HL-60/S4 (cell line): ENCODE results near the gene GAMT.

ENCODE experiments used
- in situ Hi-C: fragments of 300-500 bp; cut with MboI; formaldehyde crosslinking; loops from 2 replicates; pipeline ENCODE4 v1.14.3; 2022; ENCODE audit warnings: low sequenced_read_pairs

Gene GAMT

DNA sequence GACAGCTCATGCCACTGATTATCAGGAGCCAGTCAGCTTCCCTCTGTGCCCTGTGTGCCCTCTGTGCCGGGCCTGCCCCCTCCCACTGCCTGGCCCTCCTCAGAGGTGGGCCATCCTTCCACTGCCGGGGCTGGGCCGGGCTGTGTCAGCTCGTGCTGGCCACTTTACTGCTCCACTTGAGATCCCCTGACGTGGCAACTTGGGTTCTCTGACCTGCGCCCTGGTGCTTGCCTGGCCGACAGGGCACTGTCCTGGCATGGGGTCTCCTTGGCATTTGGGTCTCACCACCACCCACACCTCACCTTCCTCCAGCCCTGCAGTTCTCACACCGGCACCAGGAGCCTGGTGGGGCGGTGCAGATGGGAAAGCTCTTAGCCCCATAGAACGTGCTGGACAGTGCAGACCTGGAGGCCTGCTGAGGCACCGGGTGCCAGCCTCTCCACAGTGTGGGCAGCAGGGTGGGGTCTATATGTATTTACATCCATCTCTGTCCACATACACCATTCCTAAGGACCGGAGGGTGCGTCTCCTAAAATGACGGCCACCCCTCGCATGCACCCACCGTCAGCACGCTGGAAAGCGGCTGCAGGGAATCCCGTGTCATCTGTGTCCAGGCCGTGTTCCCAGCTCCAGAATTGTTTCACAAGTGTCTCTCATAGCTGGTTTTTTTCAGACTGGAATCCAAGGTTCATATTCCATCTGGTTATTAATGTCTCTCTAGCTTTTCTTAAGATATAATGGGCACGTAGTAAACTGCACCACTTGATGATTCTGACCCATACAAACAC is 17.8 kb upstream of the GAMT start:
- in situ Hi-C loops = no loop called here

DNA sequence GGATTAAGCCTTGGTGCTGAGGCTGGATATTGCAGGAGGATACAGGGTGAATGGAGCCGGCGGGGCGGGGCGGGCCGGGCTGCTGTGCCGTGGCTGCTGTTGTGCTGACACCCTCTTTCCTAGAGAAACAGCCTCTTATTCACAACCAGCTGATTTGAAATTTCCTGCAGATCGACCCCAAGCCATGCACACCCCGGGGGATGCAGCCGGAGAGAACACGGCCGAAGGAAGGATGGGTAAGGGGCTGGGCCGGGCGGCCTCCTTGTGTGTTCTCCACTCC is 17.1 kb upstream of the GAMT start:
- in situ Hi-C loops = no loop called here

DNA sequence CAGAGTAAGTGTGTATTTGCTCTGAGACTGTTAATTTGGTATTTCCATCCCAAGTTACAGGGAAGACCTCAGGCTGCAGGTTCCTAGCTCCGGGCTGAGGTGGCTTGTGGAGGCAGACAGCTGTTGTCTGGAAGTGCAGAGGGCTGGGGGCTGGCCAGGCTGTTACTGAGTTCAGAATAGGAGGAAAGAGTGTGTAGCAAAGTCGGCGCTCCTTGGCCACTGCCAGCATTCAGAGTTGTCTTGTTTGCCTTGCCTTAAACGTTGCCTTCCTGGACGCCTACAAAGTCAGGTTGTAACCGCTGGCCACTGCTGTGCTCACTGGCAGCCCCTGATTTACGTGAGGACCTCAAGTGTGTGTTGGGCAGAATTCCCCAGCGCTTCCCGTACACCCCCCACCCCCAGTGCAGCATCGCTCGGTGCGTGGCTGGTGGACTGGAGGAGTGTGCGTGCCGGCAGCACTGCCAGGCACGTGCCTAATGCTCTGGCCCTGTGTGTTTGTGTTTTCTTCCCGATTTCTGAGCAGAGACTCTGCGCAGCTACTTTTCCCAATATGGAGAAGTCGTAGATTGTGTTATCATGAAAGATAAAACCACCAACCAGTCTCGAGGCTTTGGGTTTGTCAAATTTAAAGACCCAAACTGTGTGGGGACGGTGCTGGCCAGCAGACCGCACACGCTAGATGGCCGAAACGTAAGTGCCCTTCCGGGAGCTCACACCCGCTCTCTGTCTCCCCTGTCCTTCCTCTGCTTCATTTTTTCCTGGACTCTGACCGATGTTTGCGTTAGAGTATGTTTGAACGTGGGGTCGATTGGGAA is 16.5 kb upstream of the GAMT start:
- in situ Hi-C loops = no loop called here

DNA sequence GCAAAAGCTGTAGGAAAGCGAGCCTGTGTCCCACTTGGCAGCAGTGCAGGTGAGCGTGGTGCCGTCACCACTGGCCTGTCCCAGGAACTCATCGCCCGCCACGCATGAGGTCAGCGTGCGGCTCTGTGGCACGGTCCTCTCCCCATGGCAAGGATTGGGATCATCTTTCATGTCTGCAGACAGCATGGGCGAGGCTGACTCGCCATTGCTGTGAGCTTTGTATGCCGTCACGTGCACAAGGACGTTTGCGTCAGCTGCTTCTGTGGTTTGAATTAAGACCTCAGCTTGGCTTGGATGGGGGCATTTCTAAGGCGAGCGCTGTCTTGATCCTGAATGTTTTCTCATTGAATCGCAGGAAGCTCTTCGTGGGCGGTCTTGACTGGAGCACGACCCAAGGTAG is 15.8 kb upstream of the GAMT start:
- in situ Hi-C loops = no loop called here

DNA sequence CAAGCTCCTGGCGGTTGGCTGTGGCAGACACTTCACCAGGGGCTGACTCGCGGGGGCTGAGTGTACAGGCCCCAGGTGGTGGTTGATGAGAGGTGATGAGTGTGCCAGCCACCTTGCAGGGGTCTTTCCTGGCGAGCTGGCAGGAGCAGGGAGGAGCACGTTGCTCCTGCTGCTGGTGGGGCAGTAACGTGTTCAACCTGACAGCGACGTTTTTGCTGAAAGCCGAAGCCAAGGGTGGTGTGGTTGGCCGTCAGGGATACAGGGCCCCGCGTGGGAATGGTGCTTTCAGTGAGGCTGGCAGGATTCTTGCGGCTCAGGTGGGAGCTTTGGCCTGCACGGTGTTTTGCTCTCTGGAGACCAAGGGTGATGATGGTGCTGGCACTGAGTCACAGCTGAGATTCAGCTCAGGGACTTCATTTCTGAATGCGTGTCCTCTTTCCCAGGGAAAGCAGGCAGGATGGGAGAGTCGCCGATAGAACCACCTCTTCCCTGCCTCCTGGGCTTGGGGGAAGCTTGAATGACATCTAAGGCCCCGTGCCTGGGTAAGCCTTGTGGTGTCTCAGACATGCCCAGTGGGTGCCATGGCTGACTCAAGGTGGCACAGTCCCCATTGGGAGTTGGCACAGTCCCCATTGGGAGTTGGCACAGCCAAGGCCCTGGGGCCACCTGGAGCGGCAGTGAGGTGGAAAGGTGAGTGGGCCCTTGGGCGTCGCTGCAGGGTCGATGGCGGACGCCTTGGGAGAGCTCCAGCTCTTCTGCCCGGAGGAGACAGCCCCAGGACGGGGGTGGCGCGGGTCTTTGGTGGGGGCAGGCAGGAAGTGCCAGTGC is 14.9 kb upstream of the GAMT start:
- in situ Hi-C loops = no loop called here

DNA sequence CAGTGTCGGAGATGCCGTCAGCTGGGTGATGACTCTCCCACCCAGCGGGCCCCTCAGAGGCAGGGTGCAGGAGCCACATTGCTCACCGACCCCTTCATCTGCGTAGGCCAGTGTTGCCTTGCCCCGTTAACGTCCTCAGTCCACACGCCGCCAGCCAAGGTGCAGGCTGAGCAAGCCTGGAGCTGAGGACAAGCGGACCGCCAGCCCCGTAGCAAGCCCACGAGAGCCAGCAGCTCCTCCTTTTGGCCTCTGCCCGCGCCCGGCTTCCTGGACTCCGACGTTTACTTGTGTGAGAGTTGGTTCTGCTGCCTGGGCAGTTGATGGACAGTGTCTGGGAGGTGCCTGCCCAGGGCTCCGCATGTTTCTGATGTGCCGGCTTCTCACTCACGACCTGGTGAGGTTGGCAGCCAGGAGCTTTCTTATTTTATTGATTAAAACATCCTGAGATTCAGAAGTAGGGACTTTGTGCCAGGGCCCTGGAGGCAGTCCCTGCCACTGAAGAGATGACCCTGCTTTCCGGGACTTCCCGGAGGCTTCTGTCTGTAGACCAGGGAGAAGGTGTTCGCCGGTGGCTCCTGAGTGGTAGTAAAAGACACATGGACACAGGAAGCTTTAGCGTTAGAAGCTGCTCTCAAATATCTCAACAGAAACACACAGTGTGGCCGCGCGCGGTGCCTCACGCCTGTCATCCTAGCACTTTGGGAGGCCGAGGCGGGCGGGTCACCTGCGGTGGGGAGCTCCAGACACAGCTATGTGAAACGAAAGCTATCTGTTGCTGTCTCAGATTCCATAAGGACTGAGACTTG is 11.9 kb upstream of the GAMT start:
- in situ Hi-C loops = no loop called here

DNA sequence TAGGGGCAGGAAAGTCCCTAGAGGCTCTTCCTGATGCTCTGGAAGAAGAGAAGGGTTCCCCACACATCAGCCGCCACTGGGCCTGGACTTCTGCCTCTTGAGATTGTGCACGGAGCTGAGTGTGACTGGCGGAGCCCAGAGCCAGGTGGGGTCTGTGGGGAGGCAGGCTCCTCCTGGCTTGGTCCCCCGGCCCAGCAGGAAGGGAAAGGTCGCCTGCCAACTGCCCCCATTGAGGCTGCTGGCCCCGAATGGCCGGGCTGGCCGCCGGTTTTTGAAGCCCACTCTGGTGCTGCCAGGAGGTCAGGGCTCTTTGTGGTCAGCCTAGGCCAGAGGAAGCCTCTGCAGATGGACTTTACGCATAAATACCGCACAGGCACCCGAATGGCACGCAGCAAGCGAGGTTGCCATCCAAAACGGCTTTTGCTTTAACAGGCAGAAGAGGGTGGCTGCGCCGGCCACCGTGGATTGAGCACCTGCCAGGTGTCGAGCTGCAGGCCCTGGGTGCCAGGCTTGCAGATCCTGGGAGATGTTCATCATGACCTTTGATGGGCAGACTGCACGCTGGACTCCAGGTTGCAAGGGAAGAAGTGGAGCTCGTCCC is 11.1 kb upstream of the GAMT start:
- in situ Hi-C loops = no loop called here

DNA sequence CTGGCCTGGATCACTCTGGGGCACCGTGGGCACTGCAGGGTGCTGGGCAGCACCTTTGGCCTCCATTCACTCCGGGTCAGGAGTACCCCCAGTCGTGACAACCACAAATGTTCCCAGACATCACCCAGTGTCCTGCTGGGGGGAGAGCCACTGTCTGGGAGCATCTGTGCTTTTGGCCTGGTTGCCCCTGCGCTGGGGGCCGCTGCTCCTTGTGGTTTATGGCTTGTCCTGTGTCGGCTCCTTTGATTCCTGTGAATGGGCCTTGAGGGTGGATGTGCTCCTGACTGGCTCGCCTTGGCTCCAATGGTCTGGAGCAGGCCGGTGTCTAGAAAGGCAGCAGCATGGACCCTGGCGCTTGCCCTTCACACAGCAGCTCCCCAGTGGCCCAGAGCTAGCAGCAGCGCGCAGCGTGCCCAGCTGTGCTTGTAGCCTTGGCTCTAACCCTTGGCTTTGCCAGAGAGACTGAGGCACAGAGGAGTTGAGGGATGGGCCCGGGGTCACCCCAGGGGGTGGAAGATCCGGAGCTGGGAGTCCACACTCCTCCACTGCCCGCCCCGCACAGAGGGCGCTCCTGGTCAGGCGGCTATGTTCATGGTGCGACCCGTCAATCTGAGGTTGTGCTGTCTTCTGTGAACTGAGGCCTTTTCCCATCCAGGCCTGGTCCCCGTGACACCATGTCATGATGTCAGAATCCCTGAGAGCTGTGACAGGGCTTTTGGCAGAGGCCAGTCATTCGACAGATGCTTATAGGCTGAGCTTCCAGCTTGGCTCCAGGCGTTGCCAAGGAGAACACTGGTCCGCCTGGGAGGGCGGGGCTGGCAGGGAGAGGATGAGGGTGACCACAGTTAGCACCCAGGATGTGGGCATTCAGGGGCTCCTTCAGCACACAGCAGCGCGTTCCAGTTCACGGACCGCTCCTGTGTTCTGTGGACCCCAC is 10.2 kb upstream of the GAMT start:
- in situ Hi-C loops = no loop called here

DNA sequence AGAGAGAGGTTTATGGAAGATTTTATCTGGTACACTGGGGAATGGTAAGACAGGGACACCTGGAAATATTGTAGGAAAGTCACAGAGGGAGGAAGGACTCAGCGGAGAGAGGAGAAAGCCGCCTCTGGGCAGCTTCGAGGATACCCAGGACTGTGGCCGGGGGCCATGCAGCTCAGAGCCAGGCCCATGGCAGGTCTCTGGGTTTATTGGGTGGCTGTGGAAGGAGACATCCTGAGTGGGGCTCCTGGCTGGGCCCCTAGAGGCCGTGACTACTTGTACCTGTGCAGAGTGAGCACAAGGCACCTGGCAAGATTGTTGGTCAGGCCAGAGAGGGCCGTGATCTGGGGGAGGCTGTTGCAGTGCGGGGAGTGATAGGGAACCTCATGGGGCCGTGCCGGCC is 9.4 kb upstream of the GAMT start:
- in situ Hi-C loops = no loop called here

DNA sequence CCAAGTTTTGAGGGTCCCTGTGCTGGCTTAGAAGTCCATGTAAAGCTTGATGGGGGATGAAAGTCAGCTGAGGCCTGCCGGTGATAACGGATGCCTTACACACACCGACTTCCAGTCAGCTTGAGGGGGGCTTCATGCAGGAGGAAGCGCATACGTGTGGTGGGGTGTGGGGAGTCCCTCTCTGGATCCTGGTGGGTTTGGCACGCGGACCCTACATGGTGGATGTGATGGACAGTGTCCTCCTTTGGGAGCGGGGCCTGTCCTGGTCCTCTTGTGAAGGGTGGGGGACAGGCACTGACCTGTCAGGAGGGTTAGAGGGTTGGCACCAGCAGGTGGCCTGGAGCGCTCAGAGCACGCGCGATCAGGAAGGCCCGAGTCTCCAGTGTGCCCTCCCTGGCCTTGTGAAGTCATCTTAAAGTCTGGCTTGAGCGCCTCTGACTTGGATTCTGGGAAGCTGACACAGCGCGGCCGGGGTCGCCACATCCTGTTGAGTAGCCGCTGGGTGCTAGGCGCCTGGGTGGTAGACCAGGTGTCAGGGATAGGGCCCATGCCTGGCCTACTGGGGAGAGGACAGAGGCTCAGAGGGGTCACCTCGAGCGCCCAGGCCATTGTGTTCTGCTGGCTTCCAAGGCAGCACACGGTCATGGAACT is 8.9 kb upstream of the GAMT start:
- in situ Hi-C loops = no loop called here

DNA sequence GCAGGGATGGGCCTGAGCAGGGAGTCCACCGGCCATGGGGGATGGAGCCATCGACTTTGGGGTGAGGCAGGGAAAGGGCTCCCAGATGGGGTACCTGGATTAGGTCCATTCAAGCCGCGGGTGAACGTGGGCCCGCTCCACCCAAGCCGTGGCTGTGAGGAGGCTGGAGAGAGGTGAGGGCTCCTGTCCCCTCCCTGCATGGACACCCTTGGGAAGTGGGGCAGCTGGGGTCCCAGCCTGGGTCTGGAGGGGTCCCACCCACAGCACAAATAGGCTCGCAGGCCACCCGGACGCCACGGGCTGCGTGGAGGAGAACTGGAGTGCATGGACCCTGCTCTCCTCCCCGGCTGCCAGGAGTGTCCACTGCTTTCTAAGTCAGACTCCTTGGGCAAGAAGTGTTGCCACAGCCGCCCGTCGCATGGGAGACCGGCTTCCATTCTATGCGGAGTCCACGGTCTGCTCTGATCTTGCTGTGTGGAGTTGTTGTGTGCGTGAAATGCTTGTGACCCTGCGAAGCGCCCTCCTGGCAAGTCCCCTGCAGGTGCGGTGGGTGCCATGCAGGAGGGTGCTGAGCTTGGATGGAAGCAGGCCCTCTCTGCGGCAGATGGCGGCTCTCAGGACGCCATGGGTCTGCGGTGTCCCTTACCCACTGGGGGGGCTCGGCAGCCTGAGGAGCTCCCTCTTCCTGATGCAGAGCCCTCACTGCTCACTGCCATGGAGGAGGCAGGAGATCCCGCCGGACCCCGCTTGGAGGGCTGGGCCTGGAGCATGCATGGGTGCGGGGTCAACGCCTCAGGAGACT is 8.1 kb upstream of the GAMT start:
- in situ Hi-C loops = no loop called here

DNA sequence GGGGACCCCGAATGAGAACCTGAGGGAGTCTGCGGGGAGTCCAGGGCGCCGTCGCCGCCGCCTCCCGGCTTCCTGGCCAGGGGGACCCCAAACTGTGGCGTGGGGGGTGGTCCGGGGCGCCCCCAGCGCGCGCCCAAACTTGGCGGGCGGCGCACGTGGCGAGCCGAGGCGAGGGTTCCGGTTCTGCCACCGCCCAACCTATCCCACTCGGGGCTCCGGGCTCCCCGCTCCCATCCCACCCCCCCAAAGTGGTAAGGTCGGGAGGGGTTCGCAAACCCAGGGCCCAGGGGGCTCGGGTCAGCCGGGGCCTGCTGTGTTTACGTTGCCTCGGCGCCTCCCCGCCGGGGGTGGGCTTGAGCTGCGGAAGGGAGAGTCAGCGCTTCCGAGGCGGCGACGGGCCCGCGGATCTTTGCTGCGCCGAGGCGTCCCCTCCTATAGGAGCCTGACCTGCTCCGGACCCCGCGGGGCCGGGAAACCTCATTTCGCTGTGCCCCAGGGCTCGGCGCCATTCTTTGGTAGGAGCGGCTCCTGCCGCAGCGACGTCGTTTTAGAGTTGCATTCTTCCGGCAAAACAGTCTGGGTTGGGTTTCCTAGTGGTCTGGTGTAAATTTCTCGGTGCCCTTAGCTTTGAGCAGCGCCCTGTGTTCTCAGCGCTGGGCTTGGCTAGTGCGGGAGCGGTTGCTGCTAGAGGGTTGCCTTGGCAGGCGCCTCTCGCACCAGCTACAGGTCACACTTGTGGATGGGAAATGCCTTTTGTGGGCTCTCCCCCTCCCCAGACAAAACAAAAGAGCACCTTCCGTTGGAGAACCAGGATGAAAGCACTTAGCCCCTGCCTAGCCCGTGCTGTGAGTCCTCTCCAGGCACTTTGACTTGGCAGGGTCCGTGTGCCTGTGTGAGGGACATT is 7.2 kb upstream of the GAMT start:
- in situ Hi-C loops = no loop called here

DNA sequence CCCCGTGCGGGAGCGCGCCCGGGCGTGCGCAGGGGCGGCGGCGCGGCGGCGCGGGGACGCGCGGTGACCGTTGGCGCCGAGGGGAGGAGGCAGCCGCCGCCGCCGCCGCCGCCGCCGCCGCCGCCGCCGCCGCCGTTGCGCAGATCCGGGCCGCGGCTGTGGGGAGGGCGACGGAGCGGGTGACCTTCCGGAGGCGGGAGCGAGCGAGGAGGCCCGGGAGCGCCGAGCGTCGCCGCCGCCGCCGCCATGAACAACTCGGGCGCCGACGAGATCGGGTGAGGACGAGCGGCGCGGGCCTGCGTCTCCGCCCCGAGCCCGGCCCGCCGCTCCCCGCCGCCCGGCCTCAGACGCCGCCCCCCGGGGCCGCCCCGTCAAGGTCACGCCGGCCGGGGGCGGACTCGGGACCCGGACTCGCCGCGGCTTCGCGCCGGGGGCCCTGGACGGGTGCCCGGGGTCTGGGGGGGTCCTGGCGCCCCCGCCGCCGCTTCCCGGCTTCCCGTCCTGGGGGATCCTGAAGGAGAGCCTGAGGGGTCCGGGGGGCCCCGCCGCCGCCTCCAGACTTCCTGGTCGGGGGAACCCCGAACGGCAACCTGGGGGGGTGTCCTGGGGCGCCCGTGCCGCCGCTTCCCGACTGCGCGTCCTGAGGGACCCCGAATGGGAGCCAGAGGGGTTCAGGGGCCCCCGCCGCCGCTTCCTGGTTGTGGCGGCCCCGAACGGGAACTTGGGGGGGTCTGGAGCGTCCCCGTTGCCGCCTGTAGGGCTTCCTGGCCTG is 6.4 kb upstream of the GAMT start, which contains the start of gene DAZAP1:
Gene DAZAP1 (plus strand): TSS at position 59 of the 772 bp plus-strand sequence. CDS start 188 bp downstream, at position 247.
- in situ Hi-C loops = no loop called here

DNA sequence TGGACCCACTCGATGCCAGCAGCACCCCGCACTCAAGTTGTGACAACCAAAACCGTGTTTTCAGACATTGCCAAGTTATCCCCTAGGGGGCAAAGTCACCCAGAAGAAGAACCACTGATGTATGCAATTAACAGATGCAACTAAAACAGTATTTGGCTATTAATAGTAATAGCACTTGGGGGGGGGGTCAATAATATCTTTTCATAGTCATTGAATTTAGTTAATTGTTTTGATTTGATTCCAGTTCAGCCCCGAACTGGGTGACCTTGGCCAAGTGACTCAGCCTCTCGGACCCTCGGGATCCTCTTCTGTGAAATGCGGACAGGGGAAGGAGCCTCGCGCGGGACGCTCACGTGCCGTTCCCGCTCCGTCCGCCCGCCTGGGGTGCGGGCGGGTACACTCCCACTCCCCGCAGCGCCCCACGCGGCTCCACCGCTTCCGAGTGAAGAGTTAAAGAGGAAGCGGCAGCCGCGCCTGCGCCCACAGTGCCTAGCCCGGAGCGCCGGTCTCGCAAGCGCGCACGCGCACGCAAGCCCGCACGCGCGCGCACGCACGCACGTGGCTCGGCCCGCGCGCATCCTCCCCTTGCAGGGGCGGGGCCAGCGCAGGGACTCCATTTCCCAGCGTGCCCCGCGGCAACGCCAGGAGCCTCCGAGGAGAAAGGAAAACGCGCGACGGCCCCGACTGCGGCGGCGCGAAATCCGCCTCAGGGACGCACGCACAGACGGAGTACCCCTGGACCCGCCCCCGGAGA is 5.6 kb upstream of the GAMT start:
- in situ Hi-C loops = no loop called here

DNA sequence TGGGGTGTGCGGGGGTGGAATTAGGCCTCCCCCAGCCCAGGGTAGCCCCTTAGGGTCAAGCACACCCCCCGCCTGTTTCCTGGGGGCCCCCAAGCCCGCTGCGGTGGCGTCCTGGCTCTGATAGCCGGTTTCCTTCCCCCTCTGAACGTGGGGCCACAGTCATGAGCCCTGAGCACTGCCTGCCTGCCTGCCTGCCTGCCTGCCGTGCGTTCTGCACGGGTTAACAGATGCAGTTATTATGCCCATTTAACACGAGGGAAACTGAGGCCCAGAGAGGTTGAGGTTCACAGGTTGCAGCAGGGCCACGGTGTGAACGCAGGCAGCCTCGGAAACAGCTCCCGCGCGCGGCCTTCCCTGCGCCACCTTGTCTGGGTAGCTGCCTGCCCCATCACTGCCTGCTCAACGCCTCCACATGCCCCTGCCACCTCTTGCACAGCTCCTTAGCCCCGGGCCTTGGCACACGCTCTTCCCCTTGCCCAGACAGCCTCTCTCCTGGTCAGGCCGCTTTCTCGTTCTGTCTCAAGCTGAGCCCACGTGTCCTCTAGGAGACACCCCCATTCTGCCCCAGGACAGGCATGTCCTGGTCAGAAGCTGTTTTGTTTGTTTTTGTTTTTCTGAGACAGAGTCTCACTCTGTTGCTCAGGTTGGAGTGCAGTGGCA is 1.2 kb upstream of the GAMT start:
- in situ Hi-C loops = no loop called here
